K562 (cell line): ENCODE results near the gene KCNK7. TPM values are rescaled to one million over a fixed set of nuclear protein-coding genes. Genes with fewer than 3 reads are reported as not detected.

Experiments
- CEBPG ChIP-seq, 3 experiments: fragments of 200-800 bp in 1 of 3; sonication (Bioruptor generic) in 1 of 3; sonication (generic) in 1 of 3; formaldehyde crosslinking in 1 of 3; IDR thresholded peaks in 2 of 3; conservative IDR thresholded peaks in 1 of 3; 2 replicates each; pipeline versions ENCODE4 v1.6.1 to v1.8.0; 2016 to 2022; ENCODE audit warnings: missing compliant biosample characterization in 2 of 3, missing genetic modification characterization in 2 of 3, mild to moderate bottlenecking in 1 of 3, missing genetic modification reagents in 1 of 3
- ELF1 ChIP-seq: fragments of 200-800 bp; sonication (Bioruptor generic); IDR thresholded peaks from 2 replicates; pipeline ENCODE4 v1.6.1; 2016; ENCODE audit warnings: missing genetic modification characterization, missing compliant biosample characterization
- FOXA3 ChIP-seq, 2 experiments: fragments of 450-650 bp in 1 of 2; sonication (generic) in 1 of 2; formaldehyde crosslinking; IDR thresholded peaks in 1 of 2; conservative IDR thresholded peaks in 1 of 2; 2 replicates each; pipeline versions ENCODE4 v1.4.0 to v1.8.0; 2020 to 2022; ENCODE audit warnings: mild to moderate bottlenecking in 2 of 2, missing genetic modification reagents in 1 of 2
- MTA1 ChIP-seq: fragments of 450-650 bp; IDR thresholded peaks from 2 replicates; pipeline ENCODE4 v1.6.1; 2017; ENCODE audit warnings: borderline replicate concordance
- NFIC ChIP-seq: fragments of 450-650 bp; IDR thresholded peaks from 2 replicates; pipeline ENCODE4 v1.6.1; 2017; ENCODE audit warnings: mild to moderate bottlenecking, inconsistent platforms
- OTX1 ChIP-seq: fragments of 450-650 bp; formaldehyde crosslinking; IDR thresholded peaks from 2 replicates; pipeline ENCODE4 v1.4.0; 2022; ENCODE audit warnings: mild to moderate bottlenecking
- PCBP2 ChIP-seq: fragments of 200-400 bp; formaldehyde crosslinking; IDR thresholded peaks from 2 replicates; pipeline ENCODE4 v1.6.1; 2018; ENCODE audit warnings: low read length, low read depth, mild to moderate bottlenecking, moderate library complexity; ENCODE audit not compliant: poor library complexity, severe bottlenecking
- RNF219 ChIP-seq: fragments of 250-450 bp; sonication (Bioruptor Pico); IDR thresholded peaks from 2 replicates; pipeline ENCODE4 v1.5.0; 2022; ENCODE audit warnings: mild to moderate bottlenecking
- TCF3 ChIP-seq: sonication (generic); formaldehyde crosslinking; IDR thresholded peaks from 2 replicates; pipeline ENCODE4 v1.4.0; 2020; ENCODE audit warnings: mild to moderate bottlenecking, missing genetic modification reagents
- TEAD1 ChIP-seq, 2 experiments: fragments of 450-650 bp in 1 of 2; sonication (generic) in 1 of 2; formaldehyde crosslinking; IDR thresholded peaks; 2 replicates each; pipeline versions ENCODE4 v1.4.0 to v1.8.0; 2020 to 2022; ENCODE audit warnings: mild to moderate bottlenecking in 2 of 2, missing genetic modification reagents in 1 of 2
- ZNF134 ChIP-seq: fragments of 250-450 bp; sonication (Bioruptor Pico); conservative IDR thresholded peaks from 2 replicates; pipeline ENCODE4 v1.4.0; 2020
- ZNF407 ChIP-seq: fragments of 450-650 bp; IDR thresholded peaks from 2 replicates; pipeline ENCODE4 v1.6.1; 2016; ENCODE audit warnings: low read depth
- ZNF444 ChIP-seq: fragments of 250-450 bp; sonication (Bioruptor Pico); IDR thresholded peaks from 2 replicates; pipeline ENCODE4 v1.4.0; 2020; ENCODE audit warnings: mild to moderate bottlenecking, moderate library complexity
- polyA plus RNA-seq, 8 experiments: library from polyadenylated mRNA; depleted of rRNA in 4 of 8; stranded (reverse) in 5 of 8; unstranded in 3 of 8; fragments of >200 nt; fragmentation: Nextera tagmentation in 2 of 8; fragmentation: Illumina TruSeq in 1 of 8; extraction: Ambion mirVana in 2 of 8; extraction: Trizol in 1 of 8; gene quantifications; 2 replicates each; pipeline versions ENCODE4 v1.2.1 to v1.2.3, GENCODE V29; 2011 to 2014; ENCODE audit warnings: inconsistent platforms in 1 of 8, missing spikeins in 1 of 8
- total RNA-seq, 7 experiments: library from RNA; depleted of rRNA in 6 of 7; stranded (reverse); fragments of >200 nt in 6 of 7; fragmentation: Illumina TruSeq in 2 of 7; extraction: Trizol in 2 of 7; gene quantifications; 2 replicates each; pipeline versions ENCODE4 v1.2.1 to v1.2.3, GENCODE V29; 2011 to 2021; ENCODE audit warnings: low replicate concordance in 1 of 7
- TF ChIP-seq, protein P1 (sequence below): conservative IDR thresholded peaks from 2 replicates; pipeline ENCODE4 v1.6.1; 2011; ENCODE audit warnings: low read depth, mild to moderate bottlenecking, low read length; ENCODE audit not compliant: control insufficient read depth

KCNK7 gene
- total and polyA plus RNA-seq, 9 of the 15 experiments (the other 6 are each of a cell fraction or from before 2014, with no cell fraction given), result 0.07 to 0.40 TPM; not detected in 7

DNA sequence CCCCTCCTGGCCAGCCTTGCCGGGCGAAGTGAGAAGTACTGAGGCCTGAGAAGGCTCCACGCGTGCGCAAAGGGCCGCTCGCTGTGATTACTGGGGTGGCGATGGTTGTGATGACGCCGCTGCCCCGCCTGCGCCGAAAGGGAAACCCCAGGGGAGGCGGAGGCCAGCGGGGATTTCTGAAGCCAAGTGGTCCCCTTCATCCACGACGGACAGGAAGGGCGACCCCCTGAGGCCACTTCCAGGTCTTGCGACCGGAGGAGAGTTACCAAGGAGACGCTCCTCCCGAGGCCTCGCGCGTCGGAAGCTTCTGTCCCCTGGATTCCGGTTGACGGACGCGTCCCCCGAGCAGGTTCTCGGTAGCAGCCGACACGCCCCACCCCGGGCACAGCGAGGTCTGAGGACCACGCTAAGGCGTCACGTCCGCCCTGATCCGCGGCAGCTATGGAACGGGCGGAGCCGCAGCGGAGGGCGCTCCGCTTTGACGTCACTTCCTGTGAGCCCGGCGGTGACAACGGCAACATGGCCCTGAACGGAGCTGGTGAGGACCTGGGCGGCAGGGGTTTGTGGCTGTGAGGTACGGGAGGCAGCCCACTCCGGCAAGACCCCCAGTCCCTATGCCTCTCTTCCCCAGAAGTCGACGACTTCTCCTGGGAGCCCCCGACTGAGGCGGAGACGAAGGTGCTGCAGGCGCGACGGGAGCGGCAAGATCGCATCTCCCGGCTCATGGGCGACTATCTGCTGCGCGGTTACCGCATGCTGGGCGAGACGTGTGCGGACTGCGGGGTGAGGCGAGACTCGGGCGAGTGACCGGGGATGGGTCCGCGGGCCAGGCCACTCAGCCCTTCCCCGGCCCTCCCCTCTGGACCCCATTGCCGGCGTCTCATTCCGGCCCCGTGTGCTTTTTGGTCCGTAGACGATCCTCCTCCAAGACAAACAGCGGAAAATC, 25.4 kb downstream of the KCNK7 start, which contains the start of gene ZNRD2 (continued):
- no peak for TF ChIP-seq ZNF407
- no peak for TF ChIP-seq ZNF134
- peak; percentile 99 for TF ChIP-seq MTA1
- TF ChIP-seq TCF3 (CRISPR knock-in tag), result peak; percentile 52; the same call in 1 of the 2 replicates
- no peak for TF ChIP-seq OTX1 (CRISPR knock-in tag)
- TF ChIP-seq CEBPG (CRISPR knock-in tag; IDR thresholded peaks at IDR 0.05), result no peak
- no peak for TF ChIP-seq CEBPG (tag; conservative IDR thresholded peaks at IDR 0.05 in 1 of 2, IDR thresholded peaks at IDR 0.05 in 1 of 2)
- peak in 1 of 2 experiments; percentile 30; a peak in 1 of 4 replicates for TF ChIP-seq TEAD1 (CRISPR knock-in tag; IDR thresholded peaks at IDR 0.05)
- TF ChIP-seq PCBP2, result no peak
- no peak for TF ChIP-seq RNF219 (CRISPR knock-in tag)
- no peak for TF ChIP-seq FOXA3 (CRISPR knock-in tag; conservative IDR thresholded peaks at IDR 0.05 in 1 of 2, IDR thresholded peaks at IDR 0.05 in 1 of 2)
- TF ChIP-seq ZNF444, result no peak
- TF ChIP-seq, protein P1, sequence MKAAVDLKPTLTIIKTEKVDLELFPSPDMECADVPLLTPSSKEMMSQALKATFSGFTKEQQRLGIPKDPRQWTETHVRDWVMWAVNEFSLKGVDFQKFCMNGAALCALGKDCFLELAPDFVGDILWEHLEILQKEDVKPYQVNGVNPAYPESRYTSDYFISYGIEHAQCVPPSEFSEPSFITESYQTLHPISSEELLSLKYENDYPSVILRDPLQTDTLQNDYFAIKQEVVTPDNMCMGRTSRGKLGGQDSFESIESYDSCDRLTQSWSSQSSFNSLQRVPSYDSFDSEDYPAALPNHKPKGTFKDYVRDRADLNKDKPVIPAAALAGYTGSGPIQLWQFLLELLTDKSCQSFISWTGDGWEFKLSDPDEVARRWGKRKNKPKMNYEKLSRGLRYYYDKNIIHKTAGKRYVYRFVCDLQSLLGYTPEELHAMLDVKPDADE, result peak; percentile 90; the same call in 1 of the 2 replicates
- peak; percentile 19; the same call in 1 of the 2 replicates for TF ChIP-seq NFIC
- TF ChIP-seq ELF1 (tag), result peak; percentile 75; the same call in 1 of the 2 replicates
